ENCODE measurements around the gene SLC18B1. TPM values are rescaled to one million over a fixed set of nuclear protein-coding genes. Genes with fewer than 3 reads are reported as not detected.

Gene SLC18B1
- total and polyA plus RNA-seq, 10 of the 15 experiments (the other 5 are each of a cell fraction or from before 2014, with no cell fraction given), result 3.5 to 11.8 (median 7.1) TPM

- no peaks in the 10 kb centered on the region for H3K27me3 ChIP-seq (replicated peaks in 1 of 2; ENCODE audit: control insufficient read depth in 2 of 2, insufficient read depth in 2 of 2, low read length in 1 of 2)
- no peaks in the 10 kb centered on the region for H4K20me1 ChIP-seq (ENCODE audit: control insufficient read depth, insufficient read depth)
- BruUV-seq (replicated peaks), result no TSS peak
- H3K9me3 ChIP-seq (replicated peaks; ENCODE audit: control insufficient read depth, insufficient read depth, low read length), result no peaks in the 10 kb centered on the region
- ChIA-PET RAD21 (ENCODE audit: unreplicated experiment) (no interaction called here), POLR2A (no interaction called here), CTCF (interaction anchor here (1.3 kb wide), 1 partner anchor 90 kb away, joined by 6 read pairs; no protein-coding TSS in a partner anchor), SMC1A (ENCODE audit: uncharacterized antibody, unreplicated experiment) (interaction anchor here (0.7 to 1.3 kb wide), 4 partner anchors 11 to 264 kb away, joined by 3 to 7 read pairs (median 4); no protein-coding TSS in a partner anchor)
- intact Hi-C loops (cut with micrococcal nuclease; ENCODE audit: unreplicated experiment) (loop anchor here (5.0 kb wide), 1 partner anchor 248 kb away; the partner anchor contains the start of gene STX7), in situ Hi-C loops (cut with MboI) (no loop called here)
- H3K4me3 ChIP-seq, result no peak overlapping the region
- peaks cover 5% of the 10 kb centered on the region for H3K79me2 ChIP-seq (ENCODE audit: control insufficient read depth, insufficient read depth, low read length)
- no peak overlapping the region for H3K9ac ChIP-seq (ENCODE audit: control insufficient read depth, insufficient read depth, low read length)
- no peak for TF ChIP-seq BMI1 (IDR thresholded peaks at IDR 0.05; ENCODE audit: borderline replicate concordance)
- TF ChIP-seq BCLAF1 (IDR thresholded peaks at IDR 0.05), result no peak
- TF ChIP-seq CBX5 (IDR thresholded peaks at IDR 0.05; ENCODE audit: low read depth), result no peak
- peak; percentile 89 for TF ChIP-seq PKNOX1 (IDR thresholded peaks at IDR 0.05)
- TF ChIP-seq, protein P1, sequence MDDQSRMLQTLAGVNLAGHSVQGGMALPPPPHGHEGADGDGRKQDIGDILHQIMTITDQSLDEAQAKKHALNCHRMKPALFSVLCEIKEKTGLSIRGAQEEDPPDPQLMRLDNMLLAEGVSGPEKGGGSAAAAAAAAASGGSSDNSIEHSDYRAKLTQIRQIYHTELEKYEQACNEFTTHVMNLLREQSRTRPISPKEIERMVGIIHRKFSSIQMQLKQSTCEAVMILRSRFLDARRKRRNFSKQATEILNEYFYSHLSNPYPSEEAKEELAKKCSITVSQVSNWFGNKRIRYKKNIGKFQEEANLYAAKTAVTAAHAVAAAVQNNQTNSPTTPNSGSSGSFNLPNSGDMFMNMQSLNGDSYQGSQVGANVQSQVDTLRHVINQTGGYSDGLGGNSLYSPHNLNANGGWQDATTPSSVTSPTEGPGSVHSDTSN (IDR thresholded peaks at IDR 0.05; ENCODE audit: insufficient replicate concordance, low read depth, low read length), result peak; percentile 37
- H2AFZ ChIP-seq (ENCODE audit: control insufficient read depth, low read depth, low read length), result no peak overlapping the region
- DNase-seq (ENCODE audit: low read depth, low spot score), result no peak
- peaks cover 39% of the 10 kb centered on the region for H3K4me1 ChIP-seq (ENCODE audit: control insufficient read depth, insufficient read depth, low read length)
- peak; percentile 29 for ATAC-seq
- FAIRE-seq, result no peak
- no peak overlapping the region for H3K27ac ChIP-seq (ENCODE audit: control insufficient read depth, insufficient read depth)
- 63% methylated on average over 3 of the region's 3 CpGs for WGBS (ENCODE audit: insufficient coverage, insufficient replicate concordance, low lambda C conversion rate, missing lambda C conversion rate)
- peak overlapping the region; percentile 47 for H3K4me2 ChIP-seq (ENCODE audit: control insufficient read depth, insufficient read depth)
- H3K36me3 ChIP-seq (ENCODE audit: control insufficient read depth in 2 of 2, insufficient read depth in 2 of 2, low read length in 1 of 2), result no peaks in the 10 kb centered on the region
These were observed 38.2 kb downstream of the SLC18B1 start for GRCh38 chr6:132760256-132760655.

Data from GM12878 (cell line).